ENCODE measurements around the gene ARFIP1. TPM values are rescaled to one million over a fixed set of nuclear protein-coding genes. Genes with fewer than 3 reads are reported as not detected.

ARFIP1 gene
- total RNA-seq, 1 donor from 2014 or later, result 41.6 TPM

DNA sequence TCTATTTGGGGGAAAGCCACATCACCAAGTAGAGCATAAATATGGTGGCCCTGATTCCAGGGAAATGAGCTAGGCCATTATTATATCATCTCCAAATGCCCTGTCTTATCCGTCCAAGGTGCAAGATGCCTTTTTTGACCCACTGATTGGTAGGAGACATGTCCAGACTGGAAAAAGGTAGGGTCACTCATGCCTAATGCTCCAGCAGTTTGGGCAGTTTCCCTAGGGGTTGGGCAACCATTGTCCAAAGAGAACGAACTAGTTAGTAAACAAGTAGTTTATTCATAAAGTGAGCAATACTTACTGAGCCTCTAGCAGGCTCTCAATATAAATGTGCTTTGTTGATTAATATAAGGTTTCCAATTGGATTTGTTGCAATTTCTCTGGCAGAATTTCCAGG is 162.6 kb downstream of the ARFIP1 start:
- H3K27me3 Mint-ChIP-seq (ENCODE audit: unreplicated experiment), result peaks cover 11% of the 10 kb centered on the region
- no peak overlapping the region for H3K4me3 Mint-ChIP-seq (ENCODE audit: unreplicated experiment)
- TF ChIP-seq, protein P1, sequence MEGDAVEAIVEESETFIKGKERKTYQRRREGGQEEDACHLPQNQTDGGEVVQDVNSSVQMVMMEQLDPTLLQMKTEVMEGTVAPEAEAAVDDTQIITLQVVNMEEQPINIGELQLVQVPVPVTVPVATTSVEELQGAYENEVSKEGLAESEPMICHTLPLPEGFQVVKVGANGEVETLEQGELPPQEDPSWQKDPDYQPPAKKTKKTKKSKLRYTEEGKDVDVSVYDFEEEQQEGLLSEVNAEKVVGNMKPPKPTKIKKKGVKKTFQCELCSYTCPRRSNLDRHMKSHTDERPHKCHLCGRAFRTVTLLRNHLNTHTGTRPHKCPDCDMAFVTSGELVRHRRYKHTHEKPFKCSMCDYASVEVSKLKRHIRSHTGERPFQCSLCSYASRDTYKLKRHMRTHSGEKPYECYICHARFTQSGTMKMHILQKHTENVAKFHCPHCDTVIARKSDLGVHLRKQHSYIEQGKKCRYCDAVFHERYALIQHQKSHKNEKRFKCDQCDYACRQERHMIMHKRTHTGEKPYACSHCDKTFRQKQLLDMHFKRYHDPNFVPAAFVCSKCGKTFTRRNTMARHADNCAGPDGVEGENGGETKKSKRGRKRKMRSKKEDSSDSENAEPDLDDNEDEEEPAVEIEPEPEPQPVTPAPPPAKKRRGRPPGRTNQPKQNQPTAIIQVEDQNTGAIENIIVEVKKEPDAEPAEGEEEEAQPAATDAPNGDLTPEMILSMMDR (IDR thresholded peaks at IDR 0.05; ENCODE audit: unreplicated experiment), result no peak
- H3K36me3 Mint-ChIP-seq (ENCODE audit: low read depth, unreplicated experiment), result no peaks in the 10 kb centered on the region
- no peak overlapping the region for H3K27ac Mint-ChIP-seq (ENCODE audit: unreplicated experiment)
- H3K4me1 Mint-ChIP-seq (ENCODE audit: unreplicated experiment), result peaks cover 19% of the 10 kb centered on the region
- no peak for DNase-seq (ENCODE audit: low spot score)
- no peaks in the 10 kb centered on the region for H3K9me3 Mint-ChIP-seq (ENCODE audit: unreplicated experiment)

DNA sequence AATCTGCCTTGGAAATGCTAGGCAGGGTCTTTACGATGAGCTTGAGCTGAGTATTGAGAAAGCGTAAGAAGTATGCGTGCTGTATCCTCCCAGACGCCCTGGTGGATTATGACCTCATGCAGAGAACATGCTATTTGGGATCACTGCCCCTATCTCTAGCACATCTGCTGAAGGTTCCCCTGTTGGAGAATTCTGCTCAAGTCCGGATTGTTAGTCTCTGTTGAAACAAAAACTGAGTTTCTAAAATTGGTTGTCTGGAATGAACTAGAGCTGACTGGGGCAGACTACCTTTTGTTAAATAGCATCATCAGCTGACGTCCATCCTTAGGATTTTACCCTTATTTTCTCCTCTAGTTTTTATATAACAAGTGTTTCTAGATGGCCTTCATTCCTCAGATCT is 163.9 kb downstream of the ARFIP1 start:
- TF ChIP-seq, protein P1 (IDR thresholded peaks at IDR 0.05; ENCODE audit: unreplicated experiment), result no peak
- Mint-ChIP-seq H3K36me3 (ENCODE audit: low read depth, unreplicated experiment) (no peaks in the 10 kb centered on the region), H3K4me1 (ENCODE audit: unreplicated experiment) (peaks cover 17% of the 10 kb centered on the region), H3K27ac (ENCODE audit: unreplicated experiment) (no peak overlapping the region), H3K9me3 (ENCODE audit: unreplicated experiment) (no peaks in the 10 kb centered on the region), H3K4me3 (ENCODE audit: unreplicated experiment) (no peak overlapping the region), H3K27me3 (ENCODE audit: unreplicated experiment) (peaks cover 6% of the 10 kb centered on the region)
- no peak for DNase-seq (ENCODE audit: low spot score)

DNA sequence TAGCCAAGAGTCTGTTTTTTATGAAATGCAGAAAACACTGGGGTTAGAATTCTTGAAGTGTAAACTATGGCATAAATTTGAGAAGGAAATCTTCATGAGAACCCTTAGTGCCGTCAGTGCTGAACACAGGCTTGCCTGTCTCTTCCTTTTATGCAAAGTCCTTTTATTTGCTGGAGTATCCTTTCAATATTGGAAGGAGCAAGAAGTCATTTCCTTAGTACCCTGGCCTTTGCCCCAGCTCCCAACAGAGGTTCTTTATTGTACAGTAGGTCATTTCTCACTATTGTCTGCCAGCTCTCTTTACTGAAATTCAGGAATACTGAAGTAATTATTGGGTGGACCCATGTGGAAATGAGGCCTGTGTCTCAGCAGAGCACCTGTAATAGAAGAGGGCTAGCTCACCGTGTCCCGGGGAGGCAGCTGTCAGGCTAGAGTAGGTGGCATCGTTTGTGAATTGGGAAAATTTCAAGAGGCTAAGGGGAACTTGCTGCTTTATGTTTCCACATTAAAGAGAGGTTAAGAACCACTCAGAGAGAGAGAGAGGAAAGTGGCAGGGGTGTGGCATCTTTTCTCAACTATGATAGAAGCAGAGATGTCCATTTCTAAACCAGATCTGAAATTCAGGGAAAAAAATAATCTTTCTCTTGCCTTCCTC is 165.0 kb downstream of the ARFIP1 start:
- H3K27me3 Mint-ChIP-seq (ENCODE audit: unreplicated experiment), result peaks cover 4% of the 10 kb centered on the region
- no peak overlapping the region for H3K4me3 Mint-ChIP-seq (ENCODE audit: unreplicated experiment)
- H3K9me3 Mint-ChIP-seq (ENCODE audit: unreplicated experiment), result no peaks in the 10 kb centered on the region
- TF ChIP-seq, protein P1 (IDR thresholded peaks at IDR 0.05; ENCODE audit: unreplicated experiment), result no peak
- DNase-seq (ENCODE audit: low spot score), result no peak
- H3K4me1 Mint-ChIP-seq (ENCODE audit: unreplicated experiment), result peaks cover 21% of the 10 kb centered on the region
- H3K27ac Mint-ChIP-seq (ENCODE audit: unreplicated experiment), result no peak overlapping the region
- H3K36me3 Mint-ChIP-seq (ENCODE audit: low read depth, unreplicated experiment), result no peaks in the 10 kb centered on the region

DNA sequence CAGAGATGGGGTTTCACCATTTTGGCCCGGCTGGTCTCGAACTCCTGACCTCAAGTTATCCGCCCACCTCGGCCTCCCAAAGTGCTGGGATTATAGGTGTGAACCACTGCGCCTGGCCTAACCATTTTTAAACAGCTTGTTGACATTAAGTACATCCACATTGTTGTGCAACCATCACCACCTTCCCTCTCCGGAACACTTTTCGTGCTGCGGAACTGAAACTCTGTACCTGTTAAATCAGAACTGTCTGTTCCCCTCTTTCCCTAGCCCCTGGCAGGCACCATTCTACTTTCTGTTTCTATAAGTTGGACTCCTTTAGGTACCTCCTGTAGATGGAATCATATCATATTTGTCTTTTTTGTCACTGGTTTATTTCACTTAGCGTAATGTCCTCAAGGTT is 165.9 kb downstream of the ARFIP1 start:
- Mint-ChIP-seq H3K27me3 (ENCODE audit: unreplicated experiment) (peaks cover 4% of the 10 kb centered on the region), H3K4me3 (ENCODE audit: unreplicated experiment) (no peak overlapping the region), H3K36me3 (ENCODE audit: low read depth, unreplicated experiment) (no peaks in the 10 kb centered on the region), H3K4me1 (ENCODE audit: unreplicated experiment) (peaks cover 26% of the 10 kb centered on the region), H3K9me3 (ENCODE audit: unreplicated experiment) (no peaks in the 10 kb centered on the region), H3K27ac (ENCODE audit: unreplicated experiment) (no peak overlapping the region)
- no peak for DNase-seq (ENCODE audit: low spot score)
- TF ChIP-seq, protein P1 (IDR thresholded peaks at IDR 0.05; ENCODE audit: unreplicated experiment), result no peak

DNA sequence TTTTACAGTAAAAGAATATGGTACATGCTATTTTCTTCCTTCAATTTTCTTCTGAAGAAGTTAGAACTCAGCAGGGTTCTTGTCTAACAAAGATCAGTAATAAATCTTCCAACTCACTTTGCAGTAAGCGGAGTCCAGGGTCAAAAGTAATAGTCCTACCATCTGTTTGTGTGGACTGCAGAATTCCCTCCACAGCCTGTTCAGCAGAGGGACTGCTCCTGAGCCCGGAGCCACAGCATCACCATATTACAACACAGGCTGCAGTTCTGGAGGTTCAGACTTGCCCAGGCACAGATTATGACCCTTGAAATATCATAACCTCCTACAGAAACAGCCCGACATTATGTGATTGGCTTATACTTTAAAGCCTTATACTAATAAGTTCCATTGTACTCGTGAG is 166.7 kb downstream of the ARFIP1 start:
- no peak for DNase-seq (ENCODE audit: low spot score)
- no peak overlapping the region for H3K27ac Mint-ChIP-seq (ENCODE audit: unreplicated experiment)
- peaks cover 34% of the 10 kb centered on the region for H3K4me1 Mint-ChIP-seq (ENCODE audit: unreplicated experiment)
- no peaks in the 10 kb centered on the region for H3K36me3 Mint-ChIP-seq (ENCODE audit: low read depth, unreplicated experiment)
- TF ChIP-seq, protein P1 (IDR thresholded peaks at IDR 0.05; ENCODE audit: unreplicated experiment), result no peak
- H3K4me3 Mint-ChIP-seq (ENCODE audit: unreplicated experiment), result no peak overlapping the region
- H3K27me3 Mint-ChIP-seq (ENCODE audit: unreplicated experiment), result peaks cover 4% of the 10 kb centered on the region
- H3K9me3 Mint-ChIP-seq (ENCODE audit: unreplicated experiment), result no peaks in the 10 kb centered on the region
